Jurkat, Clone E6-1 (cell line): ENCODE data around the gene HORMAD2.
"Not testable (repeated sequence)": the region's sequence is repeated elsewhere in the genome, so short reads cannot be mapped to it uniquely, and the experiment has no call there.

Experiments used
- DNase-seq: peaks from one replicate; pipeline ENCODE4 v3.0.0-alpha.2; 2011; ENCODE audit warnings: low read depth, low spot score
- H3K4me3 ChIP-seq: 2 replicates; pipeline ENCODE4 v1.5.1; 2011; ENCODE audit warnings: mild to moderate bottlenecking, low read length, control low read depth, moderate library complexity

The HORMAD2 gene

DNA sequence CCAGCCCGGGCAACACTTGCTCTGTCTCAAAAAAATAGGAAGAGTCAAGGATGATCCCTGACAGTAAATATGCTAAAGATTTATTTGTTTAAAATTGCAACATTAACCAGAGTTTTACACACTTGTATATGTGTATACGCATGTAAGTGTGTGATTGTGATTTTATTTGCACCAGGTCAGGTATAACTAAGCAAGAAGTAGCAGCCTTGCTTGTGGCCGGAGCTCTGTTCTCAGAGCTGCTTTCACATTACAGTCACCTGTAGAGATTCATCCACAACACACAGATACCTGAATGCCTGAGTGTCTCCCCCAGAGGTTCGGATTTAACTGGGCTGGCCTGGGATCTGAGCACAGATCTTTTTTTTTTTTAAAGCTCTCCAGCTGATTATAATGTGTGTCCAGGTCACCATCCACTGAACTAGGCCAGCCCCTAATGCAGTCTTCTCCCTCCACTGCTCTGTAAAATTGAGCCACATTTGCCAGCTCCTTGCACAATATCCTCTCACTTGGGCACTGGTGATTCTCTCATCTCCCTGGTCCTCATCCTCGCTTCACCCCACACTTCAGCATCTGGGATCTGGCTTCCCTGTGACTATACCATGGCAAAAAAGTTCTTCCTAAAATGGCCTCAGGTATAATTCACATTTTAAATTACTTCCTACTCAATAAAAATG is 118.0 kb downstream of the HORMAD2 start:
- no peak for DNase-seq
- no peak overlapping the region for H3K4me3 ChIP-seq

DNA sequence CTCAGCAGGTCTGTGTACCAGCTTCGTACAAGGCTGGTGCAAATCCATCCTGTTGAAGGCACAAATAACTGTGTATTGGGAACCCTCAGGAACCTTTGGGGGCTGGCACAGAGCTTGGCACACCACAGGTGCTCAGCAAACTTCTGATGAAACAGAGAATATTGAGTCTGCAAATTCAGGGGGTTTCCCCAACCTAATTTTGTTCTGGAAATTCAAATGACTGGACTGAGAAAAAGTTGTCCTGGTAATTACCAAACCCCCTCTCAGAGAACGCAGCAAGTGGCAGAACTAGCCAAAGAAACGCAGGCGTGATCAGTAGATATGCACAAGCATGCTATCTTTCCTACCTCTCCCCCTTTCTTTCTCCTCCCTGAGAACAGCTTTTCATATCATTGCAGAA is 118.7 kb downstream of the HORMAD2 start:
- H3K4me3 ChIP-seq, result no peak overlapping the region
- no peak for DNase-seq

DNA sequence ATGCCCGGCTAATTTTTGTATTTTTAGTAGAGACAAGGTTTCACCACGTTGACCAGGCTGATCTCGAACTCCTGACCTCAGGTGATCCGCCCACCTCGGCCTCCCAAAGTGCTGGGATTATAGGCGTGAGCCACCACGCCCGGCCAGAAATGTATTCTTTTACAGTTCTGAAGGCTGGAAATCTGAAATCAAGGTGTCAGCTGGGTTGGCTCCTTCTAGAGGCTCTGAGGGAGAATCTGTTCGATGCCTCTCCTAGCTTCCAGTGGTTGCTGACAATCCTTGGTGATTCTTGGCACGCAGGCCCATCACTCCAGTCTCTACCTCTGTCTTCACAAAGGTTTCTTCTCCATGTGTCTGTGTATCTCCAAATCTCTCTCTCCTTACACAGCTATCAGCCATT is 120.6 kb downstream of the HORMAD2 start:
- DNase-seq, H3K4me3 ChIP-seq: not testable (repeated sequence)

GRCh38 chr22:30201945-30202344 is 121.7 kb downstream of the HORMAD2 start:
- H3K4me3 ChIP-seq, result no peak overlapping the region
- DNase-seq, result no peak

GRCh38 chr22:30202531-30203006 is 122.3 kb downstream of the HORMAD2 start:
- no peak for DNase-seq
- H3K4me3 ChIP-seq, result no peak overlapping the region

DNA sequence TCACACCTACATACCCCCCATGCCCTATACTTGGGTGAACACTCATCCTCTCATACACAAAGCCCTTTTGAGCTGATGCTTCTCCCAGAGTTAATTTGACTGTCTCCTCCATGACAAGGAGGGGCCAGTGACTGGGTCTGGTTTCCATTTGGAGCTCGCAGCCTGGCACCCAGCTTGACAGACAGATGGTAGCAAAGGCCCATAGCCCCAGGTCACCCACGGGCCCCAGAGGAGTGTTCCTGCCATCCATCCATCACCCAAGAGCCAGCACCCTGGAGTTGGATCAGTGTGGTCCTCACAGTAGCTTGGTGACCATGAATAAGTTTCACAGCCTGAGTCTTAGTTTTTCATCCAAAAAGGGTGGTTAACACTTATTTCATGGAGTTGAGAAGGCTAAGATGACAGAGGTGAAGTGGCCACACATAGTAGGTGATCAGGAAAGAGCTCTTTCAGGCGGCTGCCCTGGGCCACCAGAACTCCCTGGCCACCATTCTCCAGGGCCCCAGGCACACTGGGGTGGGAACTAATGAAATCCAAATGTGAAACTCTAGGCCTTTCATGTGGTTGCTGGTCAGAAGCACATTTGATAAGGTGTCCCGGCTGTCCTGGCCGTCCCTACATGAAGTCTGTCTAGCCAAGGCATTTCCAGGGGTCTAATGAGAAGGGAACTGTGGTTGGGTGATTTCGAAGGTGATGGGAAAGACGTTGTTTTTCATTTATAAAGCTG is 123.9 kb downstream of the HORMAD2 start:
- DNase-seq, result no peak
- H3K4me3 ChIP-seq, result no peak overlapping the region

DNA sequence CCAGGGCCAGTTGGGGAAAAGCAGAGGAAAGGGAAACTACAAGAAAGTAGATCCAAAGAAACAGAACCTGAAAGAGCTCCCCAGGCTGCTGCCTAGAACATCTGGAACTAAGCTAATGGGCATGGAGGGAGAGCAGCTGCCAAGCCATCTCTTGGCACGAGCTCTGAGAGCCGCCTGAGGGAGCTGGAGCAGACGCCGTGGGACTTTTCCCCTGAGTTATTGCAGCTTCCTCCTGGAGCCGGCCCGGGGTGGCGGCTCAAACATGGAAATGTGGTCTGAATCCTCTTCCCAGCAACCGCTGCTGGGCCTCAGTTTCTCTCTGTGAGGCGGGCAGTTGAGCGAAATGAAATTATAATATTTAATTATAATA is 124.5 kb downstream of the HORMAD2 start:
- no peak for DNase-seq
- H3K4me3 ChIP-seq, result no peak overlapping the region

DNA sequence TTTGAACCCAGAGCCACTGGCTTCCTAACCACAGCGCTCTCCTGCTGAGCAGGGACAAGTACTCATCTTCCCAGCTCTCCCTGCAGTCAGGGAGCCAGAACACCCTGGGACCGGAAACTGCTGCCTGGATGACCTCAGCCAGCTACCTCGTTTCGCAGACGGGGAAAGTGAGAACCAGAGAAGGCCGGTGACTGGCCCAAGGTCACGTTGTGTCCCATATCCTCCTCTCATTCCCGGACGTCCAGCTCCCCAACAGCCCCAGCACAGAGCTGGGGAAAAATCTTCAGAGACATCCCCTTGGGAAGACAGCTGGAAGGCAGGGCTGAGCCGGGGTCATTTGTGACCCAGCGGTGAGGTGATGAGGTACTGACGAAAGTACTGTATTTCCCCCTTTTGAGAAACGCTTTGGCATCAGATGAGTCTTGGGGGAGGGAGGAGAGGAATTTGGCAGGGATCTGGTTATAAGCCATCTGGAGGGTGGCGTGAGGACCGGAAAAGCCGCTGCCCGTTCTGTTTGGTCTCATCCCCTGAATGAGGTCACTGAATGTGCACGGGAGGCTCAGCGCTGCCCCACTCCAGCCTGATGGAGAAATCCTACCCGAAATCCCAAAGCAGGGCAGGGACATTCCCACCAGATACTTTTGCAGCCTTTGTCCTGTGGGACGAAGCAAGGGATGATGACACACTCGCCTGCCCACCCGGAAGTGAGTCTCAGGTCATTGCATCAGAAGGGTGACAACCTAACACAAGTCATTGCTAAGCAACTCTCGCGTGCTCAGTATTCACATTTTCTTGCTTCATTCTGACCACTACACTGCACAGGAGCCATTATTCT is 125.2 kb downstream of the HORMAD2 start:
- no peak for DNase-seq
- H3K4me3 ChIP-seq, result no peak overlapping the region

DNA sequence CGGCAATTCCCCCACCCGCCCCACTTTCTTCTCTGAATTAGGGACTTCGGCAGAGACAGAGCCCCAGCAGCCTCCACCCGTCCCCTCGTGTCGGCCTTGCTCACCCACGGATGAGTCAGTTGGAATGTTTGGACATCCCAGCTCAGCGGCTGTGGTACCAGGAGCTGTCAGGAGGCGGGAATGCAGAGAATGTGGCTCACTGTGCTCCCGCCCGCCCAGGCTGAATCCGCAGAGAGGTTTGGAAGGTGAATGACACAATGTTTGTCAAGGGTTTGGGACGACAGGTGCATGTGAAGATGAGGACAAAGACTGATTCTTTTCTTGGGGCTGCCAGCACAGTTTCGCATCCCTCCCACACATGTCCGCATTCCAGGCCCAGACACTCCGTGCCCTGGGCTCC is 126.7 kb downstream of the HORMAD2 start:
- DNase-seq, result no peak

DNA sequence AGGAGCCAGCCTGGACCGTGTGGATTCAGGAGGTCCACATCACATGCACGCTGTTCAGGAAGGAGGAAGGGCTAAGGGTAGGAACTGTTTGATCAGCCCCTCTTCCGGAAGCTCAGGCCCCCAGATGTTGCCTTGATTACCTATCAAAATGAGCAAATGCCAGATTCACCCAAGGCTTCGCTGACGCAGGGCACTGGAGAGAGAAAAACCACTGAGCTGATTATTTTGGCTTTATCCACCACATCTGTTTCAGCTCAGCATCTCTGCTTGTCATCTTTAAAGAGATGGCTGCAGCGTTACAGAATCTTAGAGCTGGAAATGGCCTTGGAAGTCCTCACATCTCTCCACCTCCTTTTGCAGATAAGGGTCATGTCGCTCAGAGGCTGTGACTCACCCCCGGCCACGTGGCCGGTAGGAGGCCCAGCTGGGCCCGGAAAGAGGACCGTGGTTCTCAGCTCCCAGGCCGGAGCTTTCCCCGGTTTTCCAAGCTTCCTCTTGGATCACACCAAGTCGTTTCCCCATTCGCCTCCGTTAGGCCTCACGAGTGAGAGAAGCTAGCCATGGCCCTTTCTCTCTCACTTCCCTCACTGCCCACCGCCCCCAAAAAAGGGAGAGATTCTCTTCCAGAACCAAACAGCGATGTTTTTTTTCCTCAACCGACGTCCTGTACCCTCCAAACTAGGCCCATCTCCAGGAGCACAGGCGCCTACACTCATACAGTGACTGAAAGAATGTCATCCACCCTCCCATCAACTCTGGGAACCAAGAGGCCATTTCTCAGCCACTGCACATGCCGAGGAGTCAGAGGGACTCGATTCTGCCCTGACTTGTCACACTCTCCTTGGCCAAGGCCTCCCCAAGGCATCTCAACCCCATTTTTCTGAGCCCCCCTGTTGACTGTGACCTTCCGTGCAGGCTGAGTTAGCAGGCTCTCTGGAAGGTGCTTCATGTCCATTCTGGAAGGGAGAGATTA is 128.7 kb downstream of the HORMAD2 start:
- DNase-seq, result no peak
- H3K4me3 ChIP-seq, result no peak overlapping the region

More for the DNA sequence above, 126.7 kb downstream of the HORMAD2 start:
- H3K4me3 ChIP-seq, result no peak overlapping the region

- DNase-seq, result no peak
- no peak overlapping the region for H3K4me3 ChIP-seq
Observed at GRCh38 chr22:30209642-30210041, 129.4 kb downstream of the HORMAD2 start.

DNA sequence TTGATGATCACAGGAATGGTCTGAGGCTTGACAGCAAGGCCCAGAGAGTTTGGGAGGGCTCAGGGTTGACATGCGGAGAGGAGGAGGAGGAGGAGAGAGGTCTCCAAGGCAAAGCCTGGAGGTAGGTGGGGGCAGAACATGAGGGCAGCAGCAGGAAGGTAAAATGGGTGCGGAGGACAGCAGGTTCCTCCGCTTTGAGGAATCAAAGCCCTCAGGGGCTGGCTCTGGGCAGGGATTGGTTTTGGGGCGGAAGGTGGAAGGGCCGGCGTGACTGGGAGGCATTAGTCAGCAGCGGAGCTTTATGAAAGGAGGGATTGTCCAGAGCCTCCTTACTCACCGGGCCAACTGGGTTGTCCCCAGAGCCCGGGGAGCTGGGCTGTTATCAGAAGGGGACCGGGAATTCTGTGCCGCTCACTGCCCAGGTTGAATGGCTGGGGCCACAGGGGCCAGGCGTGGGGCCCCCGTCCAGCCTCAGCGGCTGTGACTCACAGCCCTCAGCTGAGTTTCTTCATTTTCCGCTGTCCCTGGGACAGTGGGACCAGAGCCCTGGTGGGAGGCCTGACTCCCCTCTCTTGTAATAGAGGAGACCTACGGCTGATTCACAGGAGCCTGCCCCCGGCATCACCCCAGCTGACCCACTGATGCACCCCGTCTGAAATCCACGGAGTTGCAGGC is 130.1 kb downstream of the HORMAD2 start:
- no peak for DNase-seq
- H3K4me3 ChIP-seq, result no peak overlapping the region

- no peak overlapping the region for H3K4me3 ChIP-seq
- DNase-seq, result no peak
Observed at GRCh38 chr22:30211124-30211820, 131.0 kb downstream of the HORMAD2 start.

DNA sequence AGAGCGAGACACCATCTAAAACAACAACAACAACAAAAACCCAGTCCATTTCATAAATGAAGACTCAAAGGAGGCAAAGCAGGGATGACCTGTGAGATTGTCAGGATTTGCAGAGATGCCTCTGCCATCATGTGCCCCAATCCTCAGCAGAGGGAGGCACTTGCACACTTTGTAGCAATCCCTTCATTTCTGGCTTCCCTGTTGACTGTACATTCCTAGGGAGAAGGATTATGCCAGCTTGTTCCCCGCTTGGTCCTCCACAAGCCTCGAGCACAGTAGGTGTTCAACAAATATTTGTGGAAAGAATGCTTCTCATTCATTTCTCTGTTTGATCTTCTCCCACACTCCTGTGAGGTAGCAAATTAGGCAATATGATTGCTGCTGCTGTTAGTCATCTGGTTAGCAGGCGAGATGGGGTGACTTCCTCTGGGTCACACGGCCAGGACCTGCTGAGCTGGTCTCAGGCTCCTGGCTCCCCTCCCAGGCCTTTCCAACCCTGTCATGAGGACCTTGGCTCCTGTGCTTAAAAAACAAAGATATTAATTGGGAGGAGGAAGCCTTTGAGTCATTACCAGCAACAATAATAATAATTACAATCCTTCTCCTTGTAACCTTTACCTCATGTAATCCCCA is 132.2 kb downstream of the HORMAD2 start:
- H3K4me3 ChIP-seq, result no peak overlapping the region
- no peak for DNase-seq

GRCh38 chr22:30212996-30213441 is 132.8 kb downstream of the HORMAD2 start:
- DNase-seq, result peak; percentile 48
- no peak overlapping the region for H3K4me3 ChIP-seq

DNA sequence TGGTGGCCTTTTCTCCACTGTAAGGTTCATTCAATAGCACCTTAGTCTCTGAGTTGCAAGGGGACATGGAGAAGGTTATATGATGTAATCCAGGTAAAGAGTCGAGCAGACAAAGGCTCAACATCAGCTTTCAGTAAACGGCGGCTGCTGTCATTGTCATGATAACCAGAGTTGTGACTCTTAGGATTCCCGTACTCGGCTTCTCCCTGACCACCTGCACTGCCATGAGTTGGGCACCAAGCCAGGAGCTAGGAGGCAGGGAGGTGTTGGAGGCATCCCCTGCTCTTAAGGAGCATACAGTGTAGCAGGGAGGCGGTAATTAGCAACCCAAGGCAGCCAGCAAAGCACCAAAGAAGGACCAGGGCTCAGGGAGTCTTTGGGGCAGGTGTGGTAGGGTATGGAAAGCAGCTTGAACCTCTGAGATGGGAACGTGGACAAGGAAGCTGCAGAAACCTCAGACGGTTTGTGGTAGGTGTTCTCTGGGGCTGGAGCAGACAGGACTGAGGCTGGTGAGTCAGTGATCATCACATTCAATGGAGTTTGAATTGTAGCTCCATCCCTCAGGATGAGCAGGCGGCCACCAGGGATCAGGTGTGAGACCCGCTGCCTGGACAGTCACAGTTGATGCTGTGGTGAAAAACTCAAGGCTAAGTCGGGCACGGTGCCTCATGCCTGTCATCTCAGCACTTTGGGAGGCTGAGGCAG is 134.6 kb downstream of the HORMAD2 start:
- DNase-seq, result no peak
- H3K4me3 ChIP-seq, result no peak overlapping the region

DNA sequence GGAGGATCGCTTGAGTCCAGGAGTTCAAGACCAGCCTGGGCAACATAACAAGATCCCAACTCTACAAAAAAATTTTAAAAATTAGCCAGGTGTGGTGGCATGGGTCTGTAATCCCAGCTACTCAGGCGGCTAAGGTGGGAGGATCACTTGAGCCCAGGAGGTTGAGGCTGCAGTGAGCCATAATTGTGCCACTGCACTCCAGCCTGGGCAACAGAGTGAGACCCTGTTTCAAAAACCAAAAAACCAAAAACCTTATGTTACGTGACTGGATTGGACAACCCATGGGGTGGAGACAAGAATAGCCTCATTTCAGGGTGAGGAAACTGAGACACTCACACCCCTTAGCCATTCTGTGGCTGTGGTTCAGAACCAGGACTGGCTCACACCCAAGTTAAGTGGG is 136.0 kb downstream of the HORMAD2 start:
- DNase-seq, result not testable (repeated sequence)

More for the DNA sequence above, 136.0 kb downstream of the HORMAD2 start:
- H3K4me3 ChIP-seq, result not testable (repeated sequence)
